K562 (cell line): ENCODE results near the gene KLHL34.

Source experiments
- MECOM ChIP-seq: fragments of 250-450 bp; sonication (Bioruptor Pico); IDR thresholded peaks from 2 replicates; pipeline ENCODE4 v1.8.0; 2022; ENCODE audit warnings: inconsistent platforms
- NFYB ChIP-seq: IDR thresholded peaks from 2 replicates; pipeline ENCODE4 v1.6.1; 2011; ENCODE audit warnings: mild to moderate bottlenecking, moderate library complexity; ENCODE audit not compliant: insufficient read length; ENCODE audit errors: extremely low read depth
- POLR2A ChIP-seq: fragments of 450-650 bp; conservative IDR thresholded peaks from 2 replicates; pipeline ENCODE4 v1.6.1; 2016
- SP2 ChIP-seq: IDR thresholded peaks from 2 replicates; pipeline ENCODE4 v1.6.1; 2011; ENCODE audit warnings: mild to moderate bottlenecking, low read depth, low read length, moderate library complexity; ENCODE audit not compliant: poor library complexity, severe bottlenecking; ENCODE audit errors: extremely low read depth
- ZC3H8 ChIP-seq: fragments of 450-650 bp; IDR thresholded peaks from 2 replicates; pipeline ENCODE4 v1.6.1; 2017
- ZNF3 ChIP-seq: fragments of 250-450 bp; sonication (Bioruptor Pico); IDR thresholded peaks from 2 replicates; pipeline ENCODE4 v1.5.0; 2021; ENCODE audit warnings: mild to moderate bottlenecking, moderate library complexity
- ZNF76 ChIP-seq: fragments of 250-450 bp; sonication (Bioruptor Pico); IDR thresholded peaks from 2 replicates; pipeline ENCODE4 v1.4.0; 2020; ENCODE audit warnings: mild to moderate bottlenecking, moderate library complexity, borderline replicate concordance
- TF ChIP-seq, protein P1 (sequence below): fragments of 250-450 bp; sonication (Bioruptor Pico); IDR thresholded peaks from 2 replicates; pipeline ENCODE4 v1.5.0; 2020; ENCODE audit warnings: mild to moderate bottlenecking
- TF ChIP-seq, protein P2 (sequence below): fragments of 250-450 bp; sonication (Bioruptor Pico); IDR thresholded peaks from 2 replicates; pipeline ENCODE4 v1.4.0; 2020
- TF ChIP-seq, protein P3 (sequence below), 2 experiments: fragments of 450-650 bp; formaldehyde crosslinking in 1 of 2; IDR thresholded peaks; 2 replicates each; pipeline versions ENCODE4 v1.4.0 to v1.6.1; 2014 to 2020; ENCODE audit warnings: mild to moderate bottlenecking in 2 of 2, borderline replicate concordance in 1 of 2, low read depth in 1 of 2

DNA sequence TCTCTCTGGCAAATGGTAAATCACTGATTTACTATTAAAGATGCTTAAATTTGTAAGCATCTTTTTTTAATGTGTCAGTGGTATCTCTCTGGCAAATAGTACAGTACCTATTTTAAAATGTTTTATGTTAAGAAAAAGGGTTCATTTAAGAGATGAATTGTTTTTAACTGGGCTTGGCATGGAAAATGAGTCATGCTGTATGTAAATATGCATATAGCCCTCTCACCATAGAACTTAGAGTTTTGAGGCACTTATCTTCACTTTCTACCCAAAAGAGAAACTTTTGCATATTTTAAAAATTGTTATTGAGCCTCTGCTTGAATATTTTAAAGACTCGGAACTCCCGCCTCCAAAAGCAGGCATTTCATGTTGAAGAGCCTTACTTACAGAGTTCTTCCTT, 37.9 kb downstream of the KLHL34 start:
- no peak for TF ChIP-seq MECOM (CRISPR knock-in tag)
- TF ChIP-seq, protein P1, sequence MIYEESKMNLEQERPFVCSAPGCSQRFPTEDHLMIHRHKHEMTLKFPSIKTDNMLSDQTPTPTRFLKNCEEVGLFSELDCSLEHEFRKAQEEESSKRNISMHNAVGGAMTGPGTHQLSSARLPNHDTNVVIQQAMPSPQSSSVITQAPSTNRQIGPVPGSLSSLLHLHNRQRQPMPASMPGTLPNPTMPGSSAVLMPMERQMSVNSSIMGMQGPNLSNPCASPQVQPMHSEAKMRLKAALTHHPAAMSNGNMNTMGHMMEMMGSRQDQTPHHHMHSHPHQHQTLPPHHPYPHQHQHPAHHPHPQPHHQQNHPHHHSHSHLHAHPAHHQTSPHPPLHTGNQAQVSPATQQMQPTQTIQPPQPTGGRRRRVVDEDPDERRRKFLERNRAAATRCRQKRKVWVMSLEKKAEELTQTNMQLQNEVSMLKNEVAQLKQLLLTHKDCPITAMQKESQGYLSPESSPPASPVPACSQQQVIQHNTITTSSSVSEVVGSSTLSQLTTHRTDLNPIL: no peak
- TF ChIP-seq, protein P2, sequence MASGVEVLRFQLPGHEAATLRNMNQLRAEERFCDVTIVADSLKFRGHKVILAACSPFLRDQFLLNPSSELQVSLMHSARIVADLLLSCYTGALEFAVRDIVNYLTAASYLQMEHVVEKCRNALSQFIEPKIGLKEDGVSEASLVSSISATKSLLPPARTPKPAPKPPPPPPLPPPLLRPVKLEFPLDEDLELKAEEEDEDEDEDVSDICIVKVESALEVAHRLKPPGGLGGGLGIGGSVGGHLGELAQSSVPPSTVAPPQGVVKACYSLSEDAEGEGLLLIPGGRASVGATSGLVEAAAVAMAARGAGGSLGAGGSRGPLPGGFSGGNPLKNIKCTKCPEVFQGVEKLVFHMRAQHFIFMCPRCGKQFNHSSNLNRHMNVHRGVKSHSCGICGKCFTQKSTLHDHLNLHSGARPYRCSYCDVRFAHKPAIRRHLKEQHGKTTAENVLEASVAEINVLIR (CRISPR knock-in tag): no peak
- TF ChIP-seq, protein P3, sequence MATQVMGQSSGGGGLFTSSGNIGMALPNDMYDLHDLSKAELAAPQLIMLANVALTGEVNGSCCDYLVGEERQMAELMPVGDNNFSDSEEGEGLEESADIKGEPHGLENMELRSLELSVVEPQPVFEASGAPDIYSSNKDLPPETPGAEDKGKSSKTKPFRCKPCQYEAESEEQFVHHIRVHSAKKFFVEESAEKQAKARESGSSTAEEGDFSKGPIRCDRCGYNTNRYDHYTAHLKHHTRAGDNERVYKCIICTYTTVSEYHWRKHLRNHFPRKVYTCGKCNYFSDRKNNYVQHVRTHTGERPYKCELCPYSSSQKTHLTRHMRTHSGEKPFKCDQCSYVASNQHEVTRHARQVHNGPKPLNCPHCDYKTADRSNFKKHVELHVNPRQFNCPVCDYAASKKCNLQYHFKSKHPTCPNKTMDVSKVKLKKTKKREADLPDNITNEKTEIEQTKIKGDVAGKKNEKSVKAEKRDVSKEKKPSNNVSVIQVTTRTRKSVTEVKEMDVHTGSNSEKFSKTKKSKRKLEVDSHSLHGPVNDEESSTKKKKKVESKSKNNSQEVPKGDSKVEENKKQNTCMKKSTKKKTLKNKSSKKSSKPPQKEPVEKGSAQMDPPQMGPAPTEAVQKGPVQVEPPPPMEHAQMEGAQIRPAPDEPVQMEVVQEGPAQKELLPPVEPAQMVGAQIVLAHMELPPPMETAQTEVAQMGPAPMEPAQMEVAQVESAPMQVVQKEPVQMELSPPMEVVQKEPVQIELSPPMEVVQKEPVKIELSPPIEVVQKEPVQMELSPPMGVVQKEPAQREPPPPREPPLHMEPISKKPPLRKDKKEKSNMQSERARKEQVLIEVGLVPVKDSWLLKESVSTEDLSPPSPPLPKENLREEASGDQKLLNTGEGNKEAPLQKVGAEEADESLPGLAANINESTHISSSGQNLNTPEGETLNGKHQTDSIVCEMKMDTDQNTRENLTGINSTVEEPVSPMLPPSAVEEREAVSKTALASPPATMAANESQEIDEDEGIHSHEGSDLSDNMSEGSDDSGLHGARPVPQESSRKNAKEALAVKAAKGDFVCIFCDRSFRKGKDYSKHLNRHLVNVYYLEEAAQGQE (IDR thresholded peaks at IDR 0.05; ENCODE audit: borderline replicate concordance): no peak
- TF ChIP-seq, protein P3 (CRISPR knock-in tag; IDR thresholded peaks at IDR 0.05; ENCODE audit: low read depth): no peak
- no peak for TF ChIP-seq POLR2A
- TF ChIP-seq ZC3H8: no peak
- no peak for TF ChIP-seq SP2
- no peak for TF ChIP-seq ZNF76
- TF ChIP-seq ZNF3: no peak
- TF ChIP-seq NFYB: no peak
